Astrocyte of the cerebellum (primary cell): ENCODE data around the gene MMD2.

Experiments
- DNase-seq: peaks from one replicate; pipeline ENCODE4 v3.0.0-alpha.2; 2011; ENCODE audit warnings: low read depth
- H3K4me3 ChIP-seq: 2 replicates; pipeline ENCODE4 v1.5.1; 2011; ENCODE audit warnings: mild to moderate bottlenecking, low read depth, low read length, moderate library complexity
- CTCF ChIP-seq: IDR thresholded peaks from 2 replicates; pipeline ENCODE4 v1.5.1; 2012; ENCODE audit warnings: low read length, low read depth, moderate library complexity, mild to moderate bottlenecking; ENCODE audit errors: missing control alignments
- in situ Hi-C: cut with HindIII; loops from 2 replicates; pipeline ENCODE4 v1.10.0; 2017; ENCODE audit warnings: low sequenced_read_pairs

MMD2 gene

GRCh38 chr7:4965295-4966022 is 6.5 kb upstream of the MMD2 start:
- TF ChIP-seq CTCF = no peak
- in situ Hi-C loops = no loop called here

GRCh38 chr7:4964506-4964905 is 5.5 kb upstream of the MMD2 start:
- in situ Hi-C loops = no loop called here
- TF ChIP-seq CTCF = no peak
- H3K4me3 ChIP-seq = no peak overlapping the region
- no peak for DNase-seq

More at GRCh38 chr7:4965295-4966022, 6.5 kb upstream of the MMD2 start:
- DNase-seq = no peak
- no peak overlapping the region for H3K4me3 ChIP-seq

- in situ Hi-C loops = no loop called here
- no peak overlapping the region for H3K4me3 ChIP-seq
- no peak for DNase-seq
- TF ChIP-seq CTCF = no peak
These were observed 4.1 kb upstream of the MMD2 start for GRCh38 chr7:4962872-4963775.

- DNase-seq = no peak
- in situ Hi-C loops = no loop called here
- no peak for TF ChIP-seq CTCF
- no peak overlapping the region for H3K4me3 ChIP-seq
These were observed 1.4 kb upstream of the MMD2 start for GRCh38 chr7:4960363-4960762.

- TF ChIP-seq CTCF = no peak
- in situ Hi-C loops = no loop called here
- H3K4me3 ChIP-seq = no peak overlapping the region
- DNase-seq = no peak
These were observed 906 bp upstream of the MMD2 start for GRCh38 chr7:4959893-4960292.

GRCh38 chr7:4959306-4959705 is 319 bp upstream of the MMD2 start:
- no peak for DNase-seq
- TF ChIP-seq CTCF = no peak
- in situ Hi-C loops = no loop called here
- no peak overlapping the region for H3K4me3 ChIP-seq
